Spleen (tissue), 11 donors: ENCODE data around the gene TKT. TPM values are rescaled to one million over a fixed set of nuclear protein-coding genes. Genes with fewer than 3 reads are reported as not detected.

Experiments used
- DNase-seq: peaks from one replicate; pipeline ENCODE4 v3.0.0-alpha.2; 2020
- H3K27ac ChIP-seq, 8 donors: fragments of 200-600 bp; sonication (generic) in 7 of 8; 1 replicate in 4 of 8; 2 replicates in 4 of 8; pipeline versions ENCODE4 v1.5.0 to v1.8.0; 2016 to 2021; ENCODE audit warnings: inconsistent platforms in 4 of 8, mild to moderate bottlenecking in 4 of 8, moderate library complexity in 1 of 8
- H3K27me3 ChIP-seq, 7 donors: fragments of 200-600 bp; sonication (generic) in 6 of 7; replicated peaks in 1 of 7; 1 replicate in 4 of 7; 2 replicates in 3 of 7; pipeline versions ENCODE4 v1.5.0 to v1.8.0; 2016 to 2021; ENCODE audit warnings: inconsistent platforms in 3 of 7, mild to moderate bottlenecking in 1 of 7
- H3K36me3 ChIP-seq, 6 donors: fragments of 200-600 bp; sonication (generic) in 5 of 6; 1 replicate in 4 of 6; 2 replicates in 2 of 6; pipeline versions ENCODE4 v1.5.0 to v1.8.0; 2016 to 2021; ENCODE audit warnings: inconsistent platforms in 2 of 6
- H3K4me1 ChIP-seq, 6 donors: fragments of 200-600 bp; sonication (generic) in 5 of 6; 1 replicate in 3 of 6; 2 replicates in 3 of 6; pipeline versions ENCODE4 v1.5.0 to v1.8.0; 2016 to 2021; ENCODE audit warnings: inconsistent platforms in 3 of 6
- H3K4me3 ChIP-seq, 8 donors: fragments of 200-600 bp; sonication (generic) in 7 of 8; 1 replicate in 4 of 8; 2 replicates in 4 of 8; pipeline versions ENCODE4 v1.5.0 to v1.8.0; 2016 to 2021; ENCODE audit warnings: inconsistent platforms in 4 of 8, mild to moderate bottlenecking in 4 of 8, moderate library complexity in 2 of 8
- H3K9me3 ChIP-seq, 8 donors: fragments of 200-600 bp; sonication (generic) in 7 of 8; 1 replicate in 4 of 8; 2 replicates in 4 of 8; pipeline versions ENCODE4 v1.5.0 to v1.8.0; 2016 to 2021; ENCODE audit warnings: inconsistent platforms in 4 of 8
- POLR2A ChIP-seq, 3 donors: fragments of 450-650 bp; IDR thresholded peaks; one replicate each; pipeline ENCODE4 v1.5.1; 2017; ENCODE audit warnings: antibody characterized with exemption in 3 of 3, mild to moderate bottlenecking in 1 of 3
- POLR2AphosphoS5 ChIP-seq, 3 donors: sonication (generic); formaldehyde crosslinking; IDR thresholded peaks; one replicate each; pipeline ENCODE4 v1.5.1; 2017; ENCODE audit warnings: antibody characterized with exemption in 3 of 3
- WGBS, 5 donors: extraction: QIAGEN DNeasy Blood & Tissue Kit in 3 of 5; methylation state at CpG; one replicate each; pipeline versions ENCODE4 v1.1.5 to v1.1.7; 2013 to 2018; 5-methylcytosine and 5-hydroxymethylcytosine counted together
- intact Hi-C: fragments of 100-400 bp; cut with DNase I; formaldehyde crosslinking; loops from one replicate; pipeline ENCODE4 v1.15.0; 2023; ENCODE audit warnings: low total_unique reads
- polyA plus RNA-seq, 3 donors: library from polyadenylated mRNA; stranded (reverse); fragments of 200-250 nt; gene quantifications; one replicate each; pipeline ENCODE4 v1.2.1, GENCODE V29; 2013
- total RNA-seq, 7 donors: library from RNA; depleted of rRNA in 3 of 7; stranded (reverse); fragments of >200 nt in 3 of 7; fragmentation: NEBNext Ultra II Directional in 4 of 7; extraction: Animal tissue kit (Norgen Biotek cat#: 25700) in 4 of 7; gene quantifications; one replicate each; pipeline versions ENCODE4 v1.1.0 to v1.2.1, GENCODE V29; 2016 to 2021
- TF ChIP-seq, protein P1 (sequence below), 11 experiments: fragments of 200-600 bp in 7 of 11; fragments of 450-650 bp in 4 of 11; sonication (generic) in 4 of 11; IDR thresholded peaks in 8 of 11; conservative IDR thresholded peaks in 3 of 11; 1 replicate in 7 of 11; 2 replicates in 4 of 11; pipeline versions ENCODE4 v1.4.0 to v1.8.0; 2016 to 2021; ENCODE audit warnings: antibody characterized with exemption in 11 of 11, inconsistent platforms in 4 of 11, mild to moderate bottlenecking in 1 of 11
- donor health status: healthy with polysubstance abuse.
- donor health status: DM: no; HTN: no; CAD: no; lungs with moderate emphysema.
- donor health status: DM: no; HTN: no; CAD: no.
- donor health status: Bipolar disorder and iron deficiency.
- donor health status: healthy.
- donor health status: DM: no; HTN: no; CAD: no.
- donor health status: DM: yes; HTN: yes; CAD: no.

TKT gene
- total and polyA plus RNA-seq, 10 donors = 110 to 490 (median 273) TPM

- no peak overlapping the region for H3K4me3 ChIP-seq
- TF ChIP-seq, protein P1, sequence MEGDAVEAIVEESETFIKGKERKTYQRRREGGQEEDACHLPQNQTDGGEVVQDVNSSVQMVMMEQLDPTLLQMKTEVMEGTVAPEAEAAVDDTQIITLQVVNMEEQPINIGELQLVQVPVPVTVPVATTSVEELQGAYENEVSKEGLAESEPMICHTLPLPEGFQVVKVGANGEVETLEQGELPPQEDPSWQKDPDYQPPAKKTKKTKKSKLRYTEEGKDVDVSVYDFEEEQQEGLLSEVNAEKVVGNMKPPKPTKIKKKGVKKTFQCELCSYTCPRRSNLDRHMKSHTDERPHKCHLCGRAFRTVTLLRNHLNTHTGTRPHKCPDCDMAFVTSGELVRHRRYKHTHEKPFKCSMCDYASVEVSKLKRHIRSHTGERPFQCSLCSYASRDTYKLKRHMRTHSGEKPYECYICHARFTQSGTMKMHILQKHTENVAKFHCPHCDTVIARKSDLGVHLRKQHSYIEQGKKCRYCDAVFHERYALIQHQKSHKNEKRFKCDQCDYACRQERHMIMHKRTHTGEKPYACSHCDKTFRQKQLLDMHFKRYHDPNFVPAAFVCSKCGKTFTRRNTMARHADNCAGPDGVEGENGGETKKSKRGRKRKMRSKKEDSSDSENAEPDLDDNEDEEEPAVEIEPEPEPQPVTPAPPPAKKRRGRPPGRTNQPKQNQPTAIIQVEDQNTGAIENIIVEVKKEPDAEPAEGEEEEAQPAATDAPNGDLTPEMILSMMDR (IDR thresholded peaks at IDR 0.05 in 8 of 11, conservative IDR thresholded peaks at IDR 0.05 in 3 of 11) = no peak
- TF ChIP-seq POLR2AphosphoS5 (IDR thresholded peaks at IDR 0.05) = no peak
- peaks cover 16 to 100% (median 100%) of the 10 kb centered on the region in 6 donors for H3K36me3 ChIP-seq
- H3K27ac ChIP-seq = peak overlapping the region in 1 of 8 donors; percentile 80
- no peaks in the 10 kb centered on the region for H3K27me3 ChIP-seq
- H3K4me1 ChIP-seq = peaks cover 0 to 67% (median 28%) of the 10 kb centered on the region in 6 donors
- DNase-seq = no peak
- no peaks in the 10 kb centered on the region for H3K9me3 ChIP-seq
- WGBS, 5 donors = 86 to 96% (median 92%) methylated on average over 2 of the region's 2 CpGs
- intact Hi-C loops = no loop called here
Measured at GRCh38 chr3:53229606-53230005, 26.2 kb downstream of the TKT start.

DNA sequence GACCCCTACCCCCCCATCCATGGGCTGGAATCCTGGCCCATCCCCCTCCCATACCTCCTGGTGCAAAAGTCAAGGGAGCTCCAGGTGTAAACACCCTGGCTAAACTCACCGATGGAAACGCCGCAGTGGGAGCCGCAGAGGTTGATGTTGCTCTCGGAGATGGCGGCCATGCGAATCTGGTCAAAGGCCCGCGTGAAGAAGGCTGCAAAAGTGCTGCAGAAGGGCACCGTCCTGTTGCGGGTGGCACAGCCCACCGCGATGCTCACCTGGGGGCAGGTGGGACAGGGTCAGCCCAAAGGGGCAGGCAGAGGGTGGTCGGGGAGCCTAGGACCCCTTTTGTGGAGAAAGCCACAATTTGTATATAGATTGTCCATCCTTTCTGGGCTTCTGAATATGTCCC lies 26.7 kb downstream of the TKT start:
- H3K4me1 ChIP-seq = peaks cover 0 to 67% (median 30%) of the 10 kb centered on the region in 6 donors
- 95 to 99% (median 98%) methylated on average over 14 of the region's 14 CpGs for WGBS, 5 donors
- H3K27me3 ChIP-seq = no peaks in the 10 kb centered on the region
- peak overlapping the region in 2 of 8 donors; percentile 18 to 80 for H3K27ac ChIP-seq
- H3K9me3 ChIP-seq = no peaks in the 10 kb centered on the region
- intact Hi-C loops = no loop called here
- DNase-seq = peak; percentile 57
- H3K36me3 ChIP-seq = peaks cover 16 to 100% (median 100%) of the 10 kb centered on the region in 6 donors
- H3K4me3 ChIP-seq = no peak overlapping the region
- TF ChIP-seq, protein P1 (IDR thresholded peaks at IDR 0.05 in 8 of 11, conservative IDR thresholded peaks at IDR 0.05 in 3 of 11) = no peak
- TF ChIP-seq POLR2AphosphoS5 (IDR thresholded peaks at IDR 0.05) = peak in 1 of 3 donors; percentile 51
- TF ChIP-seq POLR2A (IDR thresholded peaks at IDR 0.05) = no peak

GRCh38 chr3:53227993-53228885 lies 27.6 kb downstream of the TKT start:
- intact Hi-C loops = no loop called here
- Histone ChIP-seq H3K4me3 (no peak overlapping the region), H3K27ac (peak overlapping the region in 5 of 8 donors; percentile 18 to 80 (median 31)), H3K9me3 (no peaks in the 10 kb centered on the region), H3K4me1 (peaks cover 0 to 66% (median 29%) of the 10 kb centered on the region in 6 donors), H3K36me3 (peaks cover 15 to 100% (median 98%) of the 10 kb centered on the region in 6 donors), H3K27me3 (no peaks in the 10 kb centered on the region)
- TF ChIP-seq POLR2A (IDR thresholded peaks at IDR 0.05) (no peak), POLR2AphosphoS5 (IDR thresholded peaks at IDR 0.05) (peak; percentile 56 to 61 (median 58))
- 69 to 83% (median 76%) methylated on average over 16 to 24 of the region's 24 CpGs for WGBS, 5 donors
- peak; percentile 74 for DNase-seq

DNA sequence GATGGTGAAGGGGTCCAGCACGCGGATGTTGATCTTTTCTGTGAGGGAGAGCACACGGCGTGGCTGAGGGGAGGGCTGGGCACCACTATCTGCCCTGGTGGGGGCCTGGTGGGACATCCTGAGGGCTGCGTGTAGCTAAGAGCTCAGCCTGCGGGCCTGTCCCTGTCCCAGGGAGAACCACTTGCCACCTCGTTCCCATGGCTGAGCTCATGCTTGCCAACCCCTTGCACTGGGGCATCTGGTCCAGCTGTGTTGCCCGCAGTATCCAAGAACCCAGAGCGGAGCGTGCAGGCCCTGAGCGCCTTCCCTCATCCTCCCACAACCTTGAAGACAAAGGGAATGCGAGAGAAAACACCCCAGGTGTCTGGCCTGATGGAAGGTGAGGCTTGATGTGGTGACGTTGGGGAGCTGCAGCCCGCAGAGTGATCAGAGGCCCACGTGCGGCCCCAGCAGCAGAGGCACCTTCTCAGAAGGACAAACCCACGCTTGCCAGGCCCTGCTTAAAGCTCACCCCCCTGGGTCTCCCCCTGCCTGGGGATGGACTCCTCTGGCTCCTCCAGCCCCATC lies 28.9 kb downstream of the TKT start:
- intact Hi-C loops = no loop called here

More for the DNA sequence above, 28.9 kb downstream of the TKT start:
- Histone ChIP-seq H3K9me3 (no peaks in the 10 kb centered on the region), H3K27me3 (no peaks in the 10 kb centered on the region), H3K27ac (peak overlapping the region in 2 of 8 donors; percentile 51 to 80), H3K4me3 (no peak overlapping the region), H3K4me1 (peaks cover 0 to 79% (median 31%) of the 10 kb centered on the region in 6 donors), H3K36me3 (peaks cover 12 to 100% (median 86%) of the 10 kb centered on the region in 6 donors)
- DNase-seq = peak; percentile 43
- 93 to 99% (median 96%) methylated on average over 11 to 17 of the region's 17 CpGs for WGBS, 5 donors
- TF ChIP-seq POLR2AphosphoS5 (IDR thresholded peaks at IDR 0.05) = peak in 2 of 3 donors; percentile 24 to 43
- TF ChIP-seq, protein P1 (IDR thresholded peaks at IDR 0.05 in 8 of 11, conservative IDR thresholded peaks at IDR 0.05 in 3 of 11) = no peak
